OCI-LY7 (cell line): ENCODE results near the gene MAML3. TPM values are rescaled to one million over a fixed set of nuclear protein-coding genes. Genes with fewer than 3 reads are reported as not detected.

Experiments
- BruUV-seq: library from RNA; stranded (reverse); fragments of 400-500 nt; replicated peaks from 2 replicates; lab custom pipeline; 2021; lab: Mats Ljungman, UMichigan
- CTCF ChIA-PET: fragments of 300-600 bp; sonication (Branson Sonifier 250); formaldehyde crosslinking; loops from one replicate; lab custom pipeline; 2022; ENCODE audit warnings: antibody characterized with exemption; ENCODE audit not compliant: unreplicated experiment; lab: Charles Lee
- POLR2A ChIA-PET: fragments of 300-600 bp; sonication (Branson Sonifier 250); formaldehyde crosslinking; loops from one replicate; lab custom pipeline; 2022; ENCODE audit warnings: antibody characterized with exemption; lab: Charles Lee
- DNase-seq: peaks from one replicate; pipeline ENCODE4 v3.0.0-alpha.2; 2015; ENCODE audit warnings: low spot score
- H2AFZ ChIP-seq: fragments of 200-600 bp; sonication (generic), shearing (Covaris generic); 2 replicates; pipeline ENCODE4 v1.6.1; 2014; ENCODE audit warnings: mild to moderate bottlenecking, antibody characterized with exemption, low read length, moderate library complexity
- H3K27ac ChIP-seq: fragments of 200-600 bp; sonication (generic); 2 replicates; pipeline ENCODE4 v1.5.1; 2014; ENCODE audit warnings: mixed run types, low read depth, mild to moderate bottlenecking, moderate library complexity, low read length, inconsistent platforms; ENCODE audit not compliant: poor library complexity, severe bottlenecking
- H3K36me3 ChIP-seq: fragments of 200-600 bp; sonication (generic); 2 replicates; pipeline ENCODE4 v1.6.1; 2014; ENCODE audit warnings: mild to moderate bottlenecking, antibody characterized with exemption, low read length, moderate library complexity, mixed read lengths; ENCODE audit not compliant: insufficient read depth
- H3K4me1 ChIP-seq: fragments of 200-600 bp; sonication (generic); 2 replicates; pipeline ENCODE4 v1.5.1; 2014; ENCODE audit warnings: mild to moderate bottlenecking, low read length; ENCODE audit not compliant: insufficient read depth, poor library complexity, severe bottlenecking
- H3K4me2 ChIP-seq: fragments of 200-600 bp; sonication (generic); 2 replicates; pipeline ENCODE4 v1.6.1; 2014; ENCODE audit warnings: mild to moderate bottlenecking, low read length
- H3K4me3 ChIP-seq: fragments of 200-600 bp; sonication (generic); 2 replicates; pipeline ENCODE4 v1.5.1; 2014; ENCODE audit warnings: mild to moderate bottlenecking, low read depth, low read length; ENCODE audit not compliant: poor library complexity, severe bottlenecking
- H3K79me2 ChIP-seq: fragments of 200-600 bp; sonication (generic); 2 replicates; pipeline ENCODE4 v1.6.1; 2016; ENCODE audit warnings: low read depth, mild to moderate bottlenecking, low read length, moderate library complexity, mixed read lengths; ENCODE audit not compliant: insufficient read depth
- H3K9me2 ChIP-seq: fragments of 200-600 bp; sonication (generic); 2 replicates; pipeline ENCODE4 v1.6.1; 2016; ENCODE audit warnings: mild to moderate bottlenecking, low read length, mixed read lengths; ENCODE audit not compliant: insufficient read depth
- H3K9me3 ChIP-seq: fragments of 200-600 bp; sonication (generic); 2 replicates; pipeline ENCODE4 v1.6.1; 2014; ENCODE audit warnings: mild to moderate bottlenecking, mixed run types, low read length, mixed read lengths
- H4K20me1 ChIP-seq: fragments of 200-600 bp; sonication (generic); 2 replicates; pipeline ENCODE4 v1.6.1; 2014; ENCODE audit warnings: mild to moderate bottlenecking, antibody characterized with exemption, low read length, moderate library complexity, mixed read lengths; ENCODE audit not compliant: insufficient read depth
- CTCF ChIP-seq: fragments of 200-600 bp; sonication (generic); conservative IDR thresholded peaks from 2 replicates; pipeline ENCODE4 v1.5.1; 2014; ENCODE audit warnings: mild to moderate bottlenecking, antibody characterized with exemption, low read length, moderate library complexity, mixed read lengths
- EZH2phosphoT487 ChIP-seq: fragments of 200-600 bp; sonication (generic); IDR thresholded peaks from 2 replicates; pipeline ENCODE4 v1.6.1; 2018; ENCODE audit warnings: low read depth, borderline replicate concordance, mild to moderate bottlenecking, mixed run types, antibody characterized with exemption, low read length, moderate library complexity, mixed read lengths
- intact Hi-C: fragments of 100-400 bp; cut with micrococcal nuclease; formaldehyde crosslinking; loops from one replicate; pipeline ENCODE4 v1.10.0; 2022; ENCODE audit not compliant: unreplicated experiment
- total RNA-seq, 2 experiments: library from RNA; depleted of rRNA in 1 of 2; stranded (reverse); fragments of >200 nt in 1 of 2; shearing (Covaris generic) in 1 of 2; gene quantifications; 2 replicates each; pipeline ENCODE4 v1.2.3, GENCODE V29; 2014 to 2022

Gene MAML3
- total RNA-seq, 2 experiments from 2014 or later: 0.80 to 1.2 TPM

GRCh38 chr4:140137671-140138070 is 16.3 kb downstream of the MAML3 start:
- CTCF ChIA-PET: no interaction called here
- H2AFZ ChIP-seq: no peak overlapping the region
- no TSS peak for BruUV-seq

GRCh38 chr4:140136509-140136908 is 17.5 kb downstream of the MAML3 start:
- Histone ChIP-seq H4K20me1 (no peaks in the 10 kb centered on the region), H3K9me3 (no peaks in the 10 kb centered on the region), H3K36me3 (no peaks in the 10 kb centered on the region), H3K4me3 (no peak overlapping the region), H3K4me1 (no peaks in the 10 kb centered on the region), H3K27ac (no peak overlapping the region), H2AFZ (no peak overlapping the region), H3K4me2 (no peak overlapping the region), H3K79me2 (no peaks in the 10 kb centered on the region), H3K9me2 (no peaks in the 10 kb centered on the region)
- POLR2A ChIA-PET: no interaction called here
- CTCF ChIA-PET: no interaction called here
- TF ChIP-seq CTCF (no peak), EZH2phosphoT487 (no peak)
- no peak for DNase-seq
- intact Hi-C loops: no loop called here
- no TSS peak for BruUV-seq

More at GRCh38 chr4:140137671-140138070, 16.3 kb downstream of the MAML3 start:
- TF ChIP-seq EZH2phosphoT487: no peak
- TF ChIP-seq CTCF: no peak
- H3K36me3 ChIP-seq: no peaks in the 10 kb centered on the region
- H3K4me2 ChIP-seq: no peak overlapping the region
- no peak for DNase-seq
- no peak overlapping the region for H3K4me3 ChIP-seq
- H3K27ac ChIP-seq: no peak overlapping the region
- POLR2A ChIA-PET: interaction anchor here (1.4 kb wide), 1 partner anchor 10 kb away, joined by 4 read pairs; no protein-coding TSS in a partner anchor
- no peaks in the 10 kb centered on the region for H3K79me2 ChIP-seq
- H4K20me1 ChIP-seq: no peaks in the 10 kb centered on the region
- no peaks in the 10 kb centered on the region for H3K9me3 ChIP-seq
- H3K9me2 ChIP-seq: no peaks in the 10 kb centered on the region
- intact Hi-C loops: no loop called here
- no peaks in the 10 kb centered on the region for H3K4me1 ChIP-seq

GRCh38 chr4:140135529-140136088 is 18.4 kb downstream of the MAML3 start:
- Histone ChIP-seq H3K4me3 (no peak overlapping the region), H3K4me1 (no peaks in the 10 kb centered on the region), H3K27ac (no peak overlapping the region), H2AFZ (no peak overlapping the region), H3K4me2 (no peak overlapping the region), H3K9me3 (no peaks in the 10 kb centered on the region), H3K36me3 (no peaks in the 10 kb centered on the region), H4K20me1 (no peaks in the 10 kb centered on the region), H3K9me2 (no peaks in the 10 kb centered on the region), H3K79me2 (no peaks in the 10 kb centered on the region)
- TF ChIP-seq CTCF (no peak), EZH2phosphoT487 (no peak)
- no peak for DNase-seq
- POLR2A ChIA-PET: no interaction called here
- no TSS peak for BruUV-seq
- intact Hi-C loops: no loop called here
- CTCF ChIA-PET: no interaction called here
